Thoracic aorta (tissue), 2 donors: ENCODE data around the gene NPR1. TPM values are rescaled to one million over a fixed set of nuclear protein-coding genes. Genes with fewer than 3 reads are reported as not detected.
A peak's percentile ranks its signal among the peaks of the same experiment; 100 is the strongest.

ENCODE experiments used
- ATAC-seq: fragments of 150-250 bp; one replicate; pipeline ENCODE4 v1.8.0; 2017; ENCODE audit warnings: low read depth; ENCODE audit not compliant: insufficient number of reproducible peaks, low FRiP score
- DNase-seq: peaks from one replicate; pipeline ENCODE4 v3.0.0-alpha.2; 2020; ENCODE audit warnings: low spot score
- H3K27ac ChIP-seq, 2 donors: fragments of 200-600 bp; sonication (generic); 1 replicate in 1 of 2; 2 replicates in 1 of 2; pipeline ENCODE4 v1.5.1; 2016; ENCODE audit warnings: mild to moderate bottlenecking in 2 of 2, moderate library complexity in 2 of 2
- H3K27me3 ChIP-seq: fragments of 200-600 bp; sonication (generic); replicated peaks from 2 replicates; pipeline ENCODE4 v1.6.0; 2016; ENCODE audit warnings: mild to moderate bottlenecking; ENCODE audit not compliant: insufficient read depth
- H3K36me3 ChIP-seq: fragments of 200-600 bp; sonication (generic); one replicate; pipeline ENCODE4 v1.5.1; 2016
- H3K4me1 ChIP-seq, 2 donors: fragments of 200-600 bp; sonication (generic); 1 replicate in 1 of 2; 2 replicates in 1 of 2; pipeline versions ENCODE4 v1.5.1 to v1.6.0; 2016; ENCODE audit warnings: low read depth in 2 of 2, mild to moderate bottlenecking in 1 of 2; ENCODE audit not compliant: control insufficient read depth in 1 of 2
- H3K4me3 ChIP-seq: fragments of 200-600 bp; sonication (generic); 2 replicates; pipeline ENCODE4 v1.5.1; 2016; ENCODE audit warnings: mild to moderate bottlenecking
- H3K9me3 ChIP-seq: fragments of 200-600 bp; sonication (generic); 2 replicates; pipeline ENCODE4 v1.5.1; 2016
- total RNA-seq, 2 donors: library from RNA; depleted of rRNA; stranded (reverse); fragments of >200 nt; gene quantifications; one replicate each; pipeline versions ENCODE4 v1.1.0 to v1.2.3, GENCODE V29; 2016
- TF ChIP-seq, protein P1 (sequence below): fragments of 200-600 bp; sonication (generic); IDR thresholded peaks from one replicate; pipeline ENCODE4 v1.5.1; 2019; ENCODE audit warnings: antibody characterized with exemption

NPR1 gene
- total RNA-seq, 2 donors from 2014 or later, result 279 to 293 TPM

- DNase-seq, result no peak
- H3K4me3 ChIP-seq, result no peak overlapping the region
- no peak for ATAC-seq
- peaks cover 78% of the 10 kb centered on the region for H3K36me3 ChIP-seq
- TF ChIP-seq, protein P1, sequence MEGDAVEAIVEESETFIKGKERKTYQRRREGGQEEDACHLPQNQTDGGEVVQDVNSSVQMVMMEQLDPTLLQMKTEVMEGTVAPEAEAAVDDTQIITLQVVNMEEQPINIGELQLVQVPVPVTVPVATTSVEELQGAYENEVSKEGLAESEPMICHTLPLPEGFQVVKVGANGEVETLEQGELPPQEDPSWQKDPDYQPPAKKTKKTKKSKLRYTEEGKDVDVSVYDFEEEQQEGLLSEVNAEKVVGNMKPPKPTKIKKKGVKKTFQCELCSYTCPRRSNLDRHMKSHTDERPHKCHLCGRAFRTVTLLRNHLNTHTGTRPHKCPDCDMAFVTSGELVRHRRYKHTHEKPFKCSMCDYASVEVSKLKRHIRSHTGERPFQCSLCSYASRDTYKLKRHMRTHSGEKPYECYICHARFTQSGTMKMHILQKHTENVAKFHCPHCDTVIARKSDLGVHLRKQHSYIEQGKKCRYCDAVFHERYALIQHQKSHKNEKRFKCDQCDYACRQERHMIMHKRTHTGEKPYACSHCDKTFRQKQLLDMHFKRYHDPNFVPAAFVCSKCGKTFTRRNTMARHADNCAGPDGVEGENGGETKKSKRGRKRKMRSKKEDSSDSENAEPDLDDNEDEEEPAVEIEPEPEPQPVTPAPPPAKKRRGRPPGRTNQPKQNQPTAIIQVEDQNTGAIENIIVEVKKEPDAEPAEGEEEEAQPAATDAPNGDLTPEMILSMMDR, result no peak
- H3K27me3 ChIP-seq, result no peaks in the 10 kb centered on the region
- H3K27ac ChIP-seq, result peak overlapping the region in 1 of 2 donors; percentile 37
- H3K9me3 ChIP-seq, result no peaks in the 10 kb centered on the region
- peaks cover 0 to 7% of the 10 kb centered on the region in 2 donors for H3K4me1 ChIP-seq
These were observed 10.3 kb downstream of the NPR1 start for GRCh38 chr1:153688736-153689328.

GRCh38 chr1:153693466-153693865 is 15.0 kb downstream of the NPR1 start:
- H3K27ac ChIP-seq, result peak overlapping the region in 1 of 2 donors; percentile 11
- H3K4me3 ChIP-seq, result no peak overlapping the region
- no peak for DNase-seq
- no peak for ATAC-seq
- TF ChIP-seq, protein P1, result no peak
- H3K36me3 ChIP-seq, result peaks cover 40% of the 10 kb centered on the region
- H3K4me1 ChIP-seq, result peaks cover 15 to 19% of the 10 kb centered on the region in 2 donors
- no peaks in the 10 kb centered on the region for H3K9me3 ChIP-seq
- no peaks in the 10 kb centered on the region for H3K27me3 ChIP-seq

DNA sequence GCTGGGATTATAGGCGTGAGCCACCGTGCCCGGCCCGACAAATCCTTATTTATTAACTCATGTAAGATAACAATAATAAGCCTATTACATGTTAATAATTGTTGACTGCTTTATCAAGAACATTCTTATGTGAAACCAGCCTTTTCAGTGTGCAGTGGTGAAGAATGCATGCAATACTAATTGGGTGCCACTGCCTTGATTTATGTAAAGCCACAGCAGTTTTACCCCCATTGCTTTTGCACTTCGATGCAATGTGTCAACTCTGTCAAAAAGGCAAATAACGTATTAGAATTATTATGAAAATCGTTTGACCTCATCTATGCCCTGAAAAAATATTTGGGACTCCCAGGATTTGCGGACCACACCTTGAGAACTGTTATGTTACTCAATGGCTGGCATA is 18.3 kb downstream of the NPR1 start:
- Histone ChIP-seq H3K27me3 (no peaks in the 10 kb centered on the region), H3K27ac (peak overlapping the region; percentile 98 to 100), H3K4me3 (no peak overlapping the region), H3K4me1 (peaks cover 23 to 31% of the 10 kb centered on the region in 2 donors), H3K9me3 (no peaks in the 10 kb centered on the region), H3K36me3 (peaks cover 16% of the 10 kb centered on the region)
- TF ChIP-seq, protein P1, result no peak
- ATAC-seq, result no peak
- DNase-seq, result no peak

GRCh38 chr1:153697191-153698019 is 18.9 kb downstream of the NPR1 start:
- Histone ChIP-seq H3K36me3 (peaks cover 13% of the 10 kb centered on the region), H3K27ac (peak overlapping the region; percentile 98 to 100), H3K27me3 (no peaks in the 10 kb centered on the region), H3K9me3 (no peaks in the 10 kb centered on the region), H3K4me1 (peaks cover 23 to 31% of the 10 kb centered on the region in 2 donors), H3K4me3 (peak overlapping the region; percentile 57)
- DNase-seq, result peak; percentile 75
- TF ChIP-seq, protein P1, result peak; percentile 17
- peak; percentile 62 for ATAC-seq
